NAMALWA (cell line): ENCODE results near the gene BCAS4.

Source experiments
- DNase-seq: peaks from one replicate; pipeline ENCODE4 v3.0.0-alpha.2; 2015; ENCODE audit warnings: low spot score

Gene BCAS4

DNA sequence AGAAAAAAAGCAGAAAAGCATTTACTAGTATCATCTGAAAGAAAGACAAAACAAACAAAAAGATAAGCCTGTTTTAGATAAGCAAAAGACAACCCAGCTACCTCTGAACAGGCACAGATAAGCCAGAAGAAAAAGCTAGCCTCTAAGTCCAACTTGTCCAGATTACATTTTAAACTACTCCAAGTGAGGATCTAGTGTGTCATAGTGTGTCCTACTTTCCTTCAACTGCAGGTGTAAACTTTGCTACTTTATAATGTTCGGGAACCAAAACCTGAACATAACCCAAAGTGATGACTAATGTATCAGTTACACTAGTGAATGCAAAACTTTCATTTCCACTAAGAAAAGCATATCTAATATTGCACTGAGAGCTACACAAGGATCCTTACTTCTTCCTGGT, 116.9 kb downstream of the BCAS4 start:
- DNase-seq = no peak

DNA sequence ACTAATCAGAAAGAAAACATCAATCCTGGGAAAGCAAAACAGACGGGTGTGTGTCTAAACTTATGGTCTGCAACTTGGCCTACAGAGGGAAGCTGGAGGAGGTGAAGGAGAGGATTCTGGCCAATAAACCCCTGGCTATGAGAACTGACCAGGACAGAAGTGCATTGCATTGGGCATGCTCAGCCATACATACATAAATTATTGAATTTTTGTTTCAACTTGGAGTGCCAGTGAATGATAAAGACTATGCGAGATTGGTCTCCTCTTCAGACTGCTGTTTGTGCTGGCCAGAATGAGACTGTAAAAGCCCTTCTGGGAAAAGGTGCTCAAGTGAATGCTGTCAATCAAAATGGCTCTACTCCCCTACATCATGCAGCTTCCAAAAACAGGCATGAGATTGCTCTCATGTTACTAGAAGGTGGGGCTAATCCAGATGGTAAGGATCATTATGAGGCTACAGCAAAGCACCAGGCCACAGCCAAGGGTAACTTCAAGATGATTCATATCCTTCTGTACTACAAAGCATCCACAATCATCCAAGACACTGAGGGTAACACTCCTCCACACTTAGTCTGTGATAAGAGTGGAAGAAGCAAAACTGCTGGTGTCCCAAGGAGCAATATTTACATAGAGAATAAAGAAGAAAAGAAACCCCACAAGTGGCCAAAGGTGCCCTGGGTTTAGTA, 119.0 kb downstream of the BCAS4 start:
- no peak for DNase-seq

DNA sequence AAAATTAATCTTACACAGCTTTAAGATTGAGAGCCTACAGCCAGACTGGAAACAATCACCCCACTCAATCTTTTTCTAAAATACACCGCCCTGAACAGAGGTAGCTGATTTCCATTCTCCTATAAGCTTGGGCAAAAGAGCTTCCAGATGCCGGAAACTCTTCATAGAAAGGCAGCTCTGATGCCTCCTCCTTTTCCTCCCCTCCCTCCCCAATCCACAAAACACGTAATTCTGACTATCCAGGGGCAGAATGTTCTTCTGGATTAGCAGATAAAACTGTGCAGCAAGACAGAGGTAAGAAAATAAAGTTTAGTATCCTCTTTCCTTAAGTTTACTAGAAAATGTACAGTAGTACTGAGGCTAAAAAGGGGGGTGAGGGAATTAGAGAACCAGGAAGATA, 120.6 kb downstream of the BCAS4 start:
- no peak for DNase-seq

DNA sequence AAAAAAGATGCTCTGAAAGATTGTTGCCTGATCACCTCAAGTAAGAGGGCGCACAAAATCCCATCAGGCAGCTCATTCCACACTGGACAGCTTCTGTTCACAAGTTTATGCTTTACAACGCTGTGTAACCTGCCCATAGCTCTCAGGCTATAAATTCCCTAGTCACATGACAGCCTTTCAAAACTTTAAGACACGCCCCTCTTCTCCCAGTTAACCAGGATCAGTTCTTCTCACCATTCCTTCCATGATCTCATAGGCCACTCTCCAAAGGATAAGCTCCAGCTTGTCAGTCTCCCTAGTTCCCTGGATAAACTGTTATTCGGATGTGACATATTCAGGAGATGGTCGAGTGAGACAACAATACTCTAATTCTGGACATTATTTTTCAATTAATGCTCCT, 121.4 kb downstream of the BCAS4 start:
- no peak for DNase-seq

DNA sequence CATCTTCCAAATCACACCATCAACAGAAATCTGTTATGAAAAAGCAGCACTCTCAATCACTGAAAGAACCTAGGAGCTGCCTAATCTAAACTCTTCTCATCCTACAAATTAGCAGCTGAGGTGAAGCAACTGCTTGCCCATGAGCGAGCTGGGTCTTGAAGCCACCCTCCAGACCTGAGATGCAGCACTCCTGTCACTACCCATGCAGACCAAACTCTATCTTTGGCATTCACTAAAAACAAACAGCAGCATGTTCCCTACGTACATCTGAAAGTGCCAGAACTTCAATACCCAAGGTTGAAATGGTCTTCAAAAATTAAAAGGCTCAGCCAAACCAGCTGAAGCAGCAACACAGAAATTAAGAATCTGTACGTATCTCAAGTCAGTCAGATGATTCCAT, 122.1 kb downstream of the BCAS4 start:
- no peak for DNase-seq

DNA sequence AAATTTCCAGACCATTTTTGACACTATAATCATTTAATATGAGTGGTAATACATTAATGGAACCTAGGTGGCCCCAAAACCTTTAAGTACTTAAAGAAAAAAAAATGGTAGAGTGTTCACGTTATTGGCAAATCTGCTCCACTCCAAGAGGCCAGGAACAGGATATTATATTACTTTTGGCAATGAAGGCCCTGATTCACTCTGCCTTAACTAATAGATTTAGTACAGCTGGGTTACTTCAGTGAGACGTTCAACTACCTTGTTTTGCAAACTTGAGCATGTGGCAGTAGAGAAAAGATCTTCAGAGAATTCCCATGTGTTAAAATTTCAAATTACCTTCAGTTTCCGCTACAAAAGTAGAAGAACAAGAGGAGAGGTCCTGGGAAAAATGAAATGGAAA, 123.5 kb downstream of the BCAS4 start:
- DNase-seq = no peak

DNA sequence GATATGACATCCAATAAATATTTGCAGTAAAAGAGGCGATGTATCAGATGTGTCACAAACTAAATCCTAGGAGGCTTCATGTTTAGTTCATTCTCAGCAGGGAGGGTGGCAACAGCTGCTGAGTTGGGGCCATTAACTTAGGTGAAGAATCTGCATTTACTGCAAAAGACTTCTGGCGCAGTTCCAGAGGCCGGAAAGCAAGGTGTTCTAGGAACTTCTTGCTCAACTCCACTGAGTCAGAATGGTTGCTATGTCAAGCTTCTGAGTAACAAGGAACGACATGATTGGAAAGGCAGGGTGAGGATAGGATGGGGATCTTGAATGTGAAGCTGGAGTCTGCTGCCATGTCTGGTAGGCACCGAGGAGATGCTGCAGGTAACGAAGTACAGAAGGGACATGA, 124.7 kb downstream of the BCAS4 start:
- no peak for DNase-seq

DNA sequence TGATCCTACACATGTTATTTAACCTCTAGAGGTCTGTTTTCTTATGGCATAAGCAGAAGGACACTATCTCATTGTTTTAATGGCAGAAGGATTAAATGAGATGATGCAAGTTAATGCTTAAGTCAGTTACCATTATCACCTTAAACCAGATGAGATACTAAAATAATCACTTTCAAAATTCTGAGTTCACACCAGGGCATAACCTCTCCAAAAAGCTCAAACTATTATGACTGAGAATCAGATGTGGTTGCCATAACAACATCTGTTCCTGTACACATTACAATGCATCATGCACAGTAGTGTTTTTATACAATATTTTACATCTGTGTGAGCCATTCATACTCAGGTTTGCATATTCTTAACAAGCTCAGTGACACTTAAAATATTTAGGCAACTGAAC, 126.1 kb downstream of the BCAS4 start:
- DNase-seq = peak; percentile 61

DNA sequence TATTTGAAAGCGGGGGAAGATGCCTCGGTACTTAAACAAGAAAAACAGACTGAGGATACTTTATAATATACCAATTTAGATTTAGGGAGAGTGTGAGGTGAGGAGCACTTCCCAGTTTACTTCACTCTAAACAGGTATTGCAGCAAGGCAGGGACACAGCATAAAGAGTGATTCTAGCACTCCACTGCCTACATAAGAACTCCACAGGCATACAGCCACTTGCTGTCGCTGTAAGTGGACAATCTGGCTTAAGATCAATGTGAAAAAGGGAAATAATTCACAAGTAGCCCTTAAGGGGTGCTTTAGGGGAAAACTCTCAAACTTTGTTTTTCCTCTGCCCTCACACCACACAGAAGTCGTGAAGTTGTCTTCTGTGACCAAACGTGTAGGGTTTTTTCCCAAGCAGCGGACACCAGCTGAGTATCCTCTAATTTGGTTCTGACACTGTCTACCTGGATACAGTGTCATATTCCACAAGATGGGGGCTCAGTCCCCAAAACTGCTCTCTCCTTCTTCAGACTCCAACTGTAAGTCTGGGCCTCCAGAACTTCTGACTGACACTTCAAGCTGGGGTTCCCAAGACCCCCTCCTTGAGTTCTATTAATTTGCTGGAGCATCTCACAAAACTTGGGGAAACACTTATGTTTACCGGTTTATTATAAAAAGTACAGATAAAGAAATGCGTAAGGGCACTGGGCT, 127.1 kb downstream of the BCAS4 start:
- DNase-seq = no peak

DNA sequence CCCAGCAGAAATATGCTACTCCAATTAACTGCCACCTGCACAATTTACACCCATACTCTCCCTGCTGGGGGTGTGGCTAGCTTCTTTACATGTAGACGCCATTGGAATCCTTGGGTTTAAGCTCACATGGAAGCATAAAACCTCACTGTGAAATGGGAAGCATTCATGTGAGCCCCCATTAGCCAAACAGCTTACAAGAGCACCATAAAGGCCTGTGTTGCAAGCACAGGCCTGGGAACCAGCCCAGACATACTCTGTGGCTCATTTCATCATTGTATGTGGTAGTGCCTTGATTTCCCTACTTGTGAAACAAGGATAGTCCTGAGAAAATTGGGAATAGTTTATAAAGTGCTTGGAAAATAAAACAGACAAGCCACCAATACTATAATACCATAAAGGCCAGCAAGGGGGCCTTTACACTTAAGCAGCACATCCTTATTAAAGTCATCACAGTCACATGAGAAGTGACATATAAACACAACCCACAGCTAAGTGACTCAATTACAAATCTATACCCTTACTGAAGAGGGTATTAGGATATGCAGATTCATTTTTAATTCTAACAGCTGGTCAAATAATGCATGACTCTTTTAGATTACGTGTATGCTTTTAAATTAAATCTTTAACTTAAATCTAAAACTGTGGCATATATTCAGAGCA, 129.5 kb downstream of the BCAS4 start:
- DNase-seq = no peak

DNA sequence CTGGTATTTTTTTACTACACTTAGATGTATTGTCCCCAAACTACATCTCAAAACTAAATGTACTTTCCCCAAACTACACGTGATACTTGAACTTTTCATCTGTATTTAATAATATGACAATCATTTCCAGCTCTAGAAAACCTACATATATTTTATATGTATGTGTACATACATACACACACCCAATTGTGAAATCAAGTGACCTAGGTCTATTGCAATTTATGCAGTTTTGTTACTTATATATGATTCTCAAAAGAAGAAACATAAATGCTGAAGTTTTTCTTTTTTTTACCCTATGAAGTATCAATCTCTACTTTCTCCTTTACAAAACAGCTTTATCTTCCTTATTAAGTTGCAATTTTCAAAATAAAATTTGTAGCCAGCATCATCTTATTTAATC, 131.7 kb downstream of the BCAS4 start:
- no peak for DNase-seq
